Keratinocyte (primary cell): ENCODE measurements around the gene ARHGAP15. TPM values are rescaled to one million over a fixed set of nuclear protein-coding genes. Genes with fewer than 3 reads are reported as not detected.

ENCODE experiments used
- DNase-seq: peaks from one replicate; pipeline ENCODE4 v3.0.0-alpha.2; 2011; ENCODE audit warnings: low read depth, missing footprints, low spot score
- FAIRE-seq: peaks from 2 replicates; lab custom pipeline; 2011; peaks lifted over from hg19 to GRCh38; lab: Jason Lieb, UNC
- H2AFZ ChIP-seq: 2 replicates; pipeline ENCODE4 v1.6.0; 2012; ENCODE audit warnings: low read length, control low read depth, inconsistent platforms; ENCODE audit not compliant: control insufficient read depth
- H3K27ac ChIP-seq: 2 replicates; pipeline ENCODE4 v1.5.1; 2011; ENCODE audit warnings: low read length; ENCODE audit not compliant: control insufficient read depth, insufficient read depth
- H3K27me3 ChIP-seq: 3 replicates; pipeline ENCODE4 v1.6.0; 2011; ENCODE audit warnings: low read length; ENCODE audit not compliant: control insufficient read depth, insufficient read depth; ENCODE audit errors: extremely low read depth
- H3K36me3 ChIP-seq, 2 experiments: 2 replicates in 1 of 2; 3 replicates in 1 of 2; pipeline ENCODE4 v1.5.1; 2011; ENCODE audit warnings: low read length in 2 of 2, mild to moderate bottlenecking in 1 of 2; ENCODE audit not compliant: control insufficient read depth in 2 of 2, insufficient read depth in 2 of 2; ENCODE audit errors: extremely low read depth in 1 of 2
- H3K4me1 ChIP-seq: 3 replicates; pipeline ENCODE4 v1.5.1; 2011; ENCODE audit warnings: low read length; ENCODE audit not compliant: control insufficient read depth, insufficient read depth; ENCODE audit errors: extremely low read depth
- H3K4me2 ChIP-seq: 3 replicates; pipeline ENCODE4 v1.6.0; 2011; ENCODE audit warnings: low read depth, low read length; ENCODE audit not compliant: control insufficient read depth, insufficient read depth; ENCODE audit errors: extremely low read depth
- H3K4me3 ChIP-seq, 3 experiments: fragments of 200-600 bp in 1 of 3; sonication (generic) in 1 of 3; 2 replicates in 2 of 3; 3 replicates in 1 of 3; pipeline ENCODE4 v1.5.1; 2011 to 2016; ENCODE audit warnings: low read length in 3 of 3, mild to moderate bottlenecking in 3 of 3, control low read depth in 2 of 3, inconsistent platforms in 1 of 3, low read depth in 1 of 3, mixed read lengths in 1 of 3, mixed run types in 1 of 3, moderate library complexity in 1 of 3; ENCODE audit not compliant: control insufficient read depth in 2 of 3, insufficient read depth in 2 of 3; ENCODE audit errors: extremely low read depth in 1 of 3
- H3K79me2 ChIP-seq: 2 replicates; pipeline ENCODE4 v1.6.0; 2012; ENCODE audit warnings: low read length; ENCODE audit not compliant: control insufficient read depth, insufficient read depth
- H3K9ac ChIP-seq: 3 replicates; pipeline ENCODE4 v1.6.0; 2011; ENCODE audit warnings: low read length; ENCODE audit not compliant: control insufficient read depth, insufficient read depth; ENCODE audit errors: extremely low read depth
- H3K9me1 ChIP-seq: 3 replicates; pipeline ENCODE4 v1.6.0; 2011; ENCODE audit warnings: low read length; ENCODE audit not compliant: control insufficient read depth, insufficient read depth; ENCODE audit errors: extremely low read depth
- H3K9me3 ChIP-seq: 2 replicates; pipeline ENCODE4 v1.5.1; 2012; ENCODE audit warnings: low read depth, low read length; ENCODE audit not compliant: control insufficient read depth
- H4K20me1 ChIP-seq: 3 replicates; pipeline ENCODE4 v1.6.0; 2011; ENCODE audit warnings: low read length; ENCODE audit not compliant: control insufficient read depth, insufficient read depth; ENCODE audit errors: extremely low read depth
- EZH2 ChIP-seq: IDR thresholded peaks from one replicate; pipeline ENCODE4 v1.6.1; 2012; ENCODE audit warnings: inconsistent platforms, mild to moderate bottlenecking, low read length, moderate library complexity
- dilution Hi-C: fragments of 300-500 bp; cut with MboI; formaldehyde crosslinking; loops from one replicate; pipeline ENCODE4 v1.7.0; 2020; ENCODE audit warnings: low sequenced_read_pairs; ENCODE audit not compliant: extremely low pct_ligation_motif_present
- polyA plus RNA-seq, 5 experiments: library from polyadenylated mRNA; depleted of rRNA in 3 of 5; stranded (reverse) in 3 of 5; stranded (forward) in 1 of 5; unstranded in 1 of 5; fragments of >200 nt; gene quantifications; 1 replicate in 1 of 5; 2 replicates in 3 of 5; 3 replicates in 1 of 5; pipeline versions ENCODE4 v1.2.1 to v1.2.3, GENCODE V29; 2011 to 2012; ENCODE audit warnings: missing spikeins in 2 of 5, low read depth in 1 of 5, low replicate concordance in 1 of 5
- TF ChIP-seq, protein P1 (sequence below), 3 experiments: IDR thresholded peaks in 1 of 3; conservative IDR thresholded peaks in 1 of 3; optimal IDR thresholded peaks in 1 of 3; 2 replicates in 2 of 3; 3 replicates in 1 of 3; pipeline versions ENCODE3 to v1.5.1; 2011; ENCODE audit warnings: low read length in 3 of 3, mild to moderate bottlenecking in 3 of 3, moderate library complexity in 2 of 3, control low read depth in 1 of 3, inconsistent platforms in 1 of 3; ENCODE audit not compliant: insufficient read depth in 2 of 3; ENCODE audit errors: extremely low read depth in 1 of 3

ARHGAP15 gene
- polyA plus RNA-seq, 1 donor (not counting 4 experiments of a cell fraction or from before 2014, with no cell fraction given): not detected

DNA sequence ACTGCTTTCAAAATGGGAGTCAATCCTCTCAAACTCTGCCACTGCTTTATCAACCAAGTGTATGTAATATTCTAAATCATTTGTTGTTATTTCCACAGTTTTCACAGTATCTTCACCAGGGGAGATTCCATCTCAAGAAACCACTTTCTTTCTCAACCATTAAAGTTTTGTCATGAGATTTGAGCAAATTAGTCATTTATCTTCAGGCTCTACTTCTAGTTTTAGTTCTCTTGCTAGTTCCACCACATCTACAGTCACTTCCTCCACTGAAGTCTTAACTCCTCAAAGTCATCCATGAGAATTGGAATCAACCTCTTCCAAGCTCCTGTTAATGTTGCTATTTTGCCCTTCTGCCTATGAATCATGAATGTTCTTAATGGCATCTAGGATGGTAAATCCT, 545.8 kb downstream of the ARHGAP15 start:
- H3K27ac ChIP-seq: no peak overlapping the region
- H2AFZ ChIP-seq: no peak overlapping the region
- no peak for FAIRE-seq

DNA sequence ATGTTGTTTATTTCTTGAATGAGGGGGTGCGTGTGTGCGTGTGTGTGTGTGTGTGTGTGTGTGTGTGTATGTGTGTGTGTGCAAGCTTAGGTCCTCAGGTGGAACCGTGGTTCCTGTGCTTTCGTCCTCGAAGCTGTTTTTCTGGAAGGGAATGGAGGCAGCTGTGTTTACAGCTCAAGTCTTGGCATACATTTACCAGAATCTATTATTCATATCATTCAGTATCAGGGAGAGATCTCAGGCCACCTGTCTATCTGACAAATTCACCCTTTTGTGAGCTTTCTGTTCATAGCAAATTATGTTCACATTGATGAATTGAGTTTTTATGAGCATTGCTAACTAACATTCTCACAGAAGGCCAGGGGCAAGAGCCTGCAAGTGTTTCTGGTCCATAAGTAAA, 550.4 kb downstream of the ARHGAP15 start:
- no peak overlapping the region for H3K4me2 ChIP-seq
- no peaks in the 10 kb centered on the region for H3K79me2 ChIP-seq
- H3K27ac ChIP-seq: no peak overlapping the region
- no peaks in the 10 kb centered on the region for H4K20me1 ChIP-seq
- dilution Hi-C loops: no loop called here
- H3K4me3 ChIP-seq: no peak overlapping the region
- no peaks in the 10 kb centered on the region for H3K9me1 ChIP-seq
- H3K9ac ChIP-seq: no peak overlapping the region
- H2AFZ ChIP-seq: no peak overlapping the region
- TF ChIP-seq, protein P1, sequence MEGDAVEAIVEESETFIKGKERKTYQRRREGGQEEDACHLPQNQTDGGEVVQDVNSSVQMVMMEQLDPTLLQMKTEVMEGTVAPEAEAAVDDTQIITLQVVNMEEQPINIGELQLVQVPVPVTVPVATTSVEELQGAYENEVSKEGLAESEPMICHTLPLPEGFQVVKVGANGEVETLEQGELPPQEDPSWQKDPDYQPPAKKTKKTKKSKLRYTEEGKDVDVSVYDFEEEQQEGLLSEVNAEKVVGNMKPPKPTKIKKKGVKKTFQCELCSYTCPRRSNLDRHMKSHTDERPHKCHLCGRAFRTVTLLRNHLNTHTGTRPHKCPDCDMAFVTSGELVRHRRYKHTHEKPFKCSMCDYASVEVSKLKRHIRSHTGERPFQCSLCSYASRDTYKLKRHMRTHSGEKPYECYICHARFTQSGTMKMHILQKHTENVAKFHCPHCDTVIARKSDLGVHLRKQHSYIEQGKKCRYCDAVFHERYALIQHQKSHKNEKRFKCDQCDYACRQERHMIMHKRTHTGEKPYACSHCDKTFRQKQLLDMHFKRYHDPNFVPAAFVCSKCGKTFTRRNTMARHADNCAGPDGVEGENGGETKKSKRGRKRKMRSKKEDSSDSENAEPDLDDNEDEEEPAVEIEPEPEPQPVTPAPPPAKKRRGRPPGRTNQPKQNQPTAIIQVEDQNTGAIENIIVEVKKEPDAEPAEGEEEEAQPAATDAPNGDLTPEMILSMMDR (optimal IDR thresholded peaks at IDR 0.05 in 1 of 3, IDR thresholded peaks at IDR 0.05 in 1 of 3, conservative IDR thresholded peaks at IDR 0.05 in 1 of 3; ENCODE audit: extremely low read depth in 1 of 3, insufficient read depth in 2 of 3, low read length in 3 of 3): no peak
- TF ChIP-seq EZH2: no peak
- no peaks in the 10 kb centered on the region for H3K27me3 ChIP-seq
- H3K4me1 ChIP-seq: no peaks in the 10 kb centered on the region
- H3K36me3 ChIP-seq: no peaks in the 10 kb centered on the region
- no peaks in the 10 kb centered on the region for H3K9me3 ChIP-seq
- no peak for FAIRE-seq
- no peak for DNase-seq

More for the DNA sequence above, 545.8 kb downstream of the ARHGAP15 start:
- no peaks in the 10 kb centered on the region for H4K20me1 ChIP-seq
- H3K27me3 ChIP-seq: no peaks in the 10 kb centered on the region
- no peaks in the 10 kb centered on the region for H3K9me1 ChIP-seq
- no peaks in the 10 kb centered on the region for H3K79me2 ChIP-seq
- dilution Hi-C loops: no loop called here
- no peaks in the 10 kb centered on the region for H3K9me3 ChIP-seq
- H3K4me1 ChIP-seq: no peaks in the 10 kb centered on the region
- no peak overlapping the region for H3K4me2 ChIP-seq
- no peak overlapping the region for H3K9ac ChIP-seq
- TF ChIP-seq, protein P1 (optimal IDR thresholded peaks at IDR 0.05 in 1 of 3, IDR thresholded peaks at IDR 0.05 in 1 of 3, conservative IDR thresholded peaks at IDR 0.05 in 1 of 3; ENCODE audit: extremely low read depth in 1 of 3, insufficient read depth in 2 of 3, low read length in 3 of 3): no peak
- TF ChIP-seq EZH2: no peak
- DNase-seq: no peak
- H3K36me3 ChIP-seq: no peaks in the 10 kb centered on the region
- H3K4me3 ChIP-seq: no peak overlapping the region
